A673 (cell line): ENCODE results near the gene POLR1F.

Experiments
- CTCF ChIP-seq: fragments of 300-800, 200-600 bp; sonication (generic); conservative IDR thresholded peaks from 2 replicates; pipeline ENCODE4 v1.5.1; 2017; ENCODE audit warnings: low read depth, mild to moderate bottlenecking, antibody characterized with exemption, low read length, moderate library complexity, mixed read lengths
- EZH2 ChIP-seq: fragments of 200-600 bp; sonication (generic); IDR thresholded peaks from 2 replicates; pipeline ENCODE4 v1.6.1; 2017; ENCODE audit warnings: borderline replicate concordance, low read depth, mild to moderate bottlenecking, mixed read lengths, antibody characterized with exemption, low read length; ENCODE audit not compliant: poor library complexity, severe bottlenecking

DNA sequence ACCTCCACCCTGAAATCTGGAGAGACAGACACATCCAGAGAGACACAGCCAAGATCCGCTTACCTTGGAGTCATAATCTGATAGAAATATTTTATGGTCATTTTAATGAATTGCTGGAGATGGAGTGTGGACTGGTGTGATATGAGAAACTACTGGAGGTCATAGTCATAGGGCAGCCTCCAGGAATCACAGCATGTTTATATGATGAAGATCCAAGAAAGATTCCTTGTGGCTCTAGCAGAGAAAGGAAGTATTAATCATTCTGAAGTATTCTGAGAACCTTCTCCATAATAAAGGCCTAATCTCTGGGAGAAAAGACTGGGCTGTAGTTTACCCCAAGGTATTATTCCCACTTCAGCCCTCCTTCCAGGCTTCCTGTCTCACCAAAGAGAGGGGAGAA, 38.0 kb downstream of the POLR1F start:
- TF ChIP-seq CTCF (no peak), EZH2 (no peak)
